GM18873 (cell line): ENCODE measurements around the gene PDGFB.

Experiments used
- ATAC-seq: cut with Tn5 transposase; IDR thresholded peaks from one replicate; pipeline ENCODE4 v1.9.1; 2021; ENCODE audit warnings: mild to moderate bottlenecking, moderate library complexity, moderate number of reproducible peaks; ENCODE audit not compliant: unreplicated experiment, low FRiP score

Gene PDGFB

DNA sequence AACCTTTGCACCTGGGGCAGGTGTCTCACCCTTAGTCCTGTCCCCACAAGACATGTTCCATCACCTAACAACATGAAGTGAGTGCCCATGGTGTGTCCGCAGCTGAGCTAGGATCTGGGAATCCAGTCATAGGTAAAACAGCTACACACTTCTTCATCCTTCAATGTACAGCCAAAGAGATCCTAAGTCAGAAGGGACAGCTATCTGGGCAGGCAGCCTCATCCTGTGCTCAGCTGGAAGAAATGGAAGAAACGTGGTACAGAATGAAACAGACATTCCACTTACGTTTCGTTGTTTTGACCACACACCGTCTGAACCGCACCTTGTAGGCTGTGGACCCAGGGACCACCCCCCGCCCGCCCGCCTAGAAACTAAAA, 30.8 kb downstream of the PDGFB start:
- no peak for ATAC-seq

DNA sequence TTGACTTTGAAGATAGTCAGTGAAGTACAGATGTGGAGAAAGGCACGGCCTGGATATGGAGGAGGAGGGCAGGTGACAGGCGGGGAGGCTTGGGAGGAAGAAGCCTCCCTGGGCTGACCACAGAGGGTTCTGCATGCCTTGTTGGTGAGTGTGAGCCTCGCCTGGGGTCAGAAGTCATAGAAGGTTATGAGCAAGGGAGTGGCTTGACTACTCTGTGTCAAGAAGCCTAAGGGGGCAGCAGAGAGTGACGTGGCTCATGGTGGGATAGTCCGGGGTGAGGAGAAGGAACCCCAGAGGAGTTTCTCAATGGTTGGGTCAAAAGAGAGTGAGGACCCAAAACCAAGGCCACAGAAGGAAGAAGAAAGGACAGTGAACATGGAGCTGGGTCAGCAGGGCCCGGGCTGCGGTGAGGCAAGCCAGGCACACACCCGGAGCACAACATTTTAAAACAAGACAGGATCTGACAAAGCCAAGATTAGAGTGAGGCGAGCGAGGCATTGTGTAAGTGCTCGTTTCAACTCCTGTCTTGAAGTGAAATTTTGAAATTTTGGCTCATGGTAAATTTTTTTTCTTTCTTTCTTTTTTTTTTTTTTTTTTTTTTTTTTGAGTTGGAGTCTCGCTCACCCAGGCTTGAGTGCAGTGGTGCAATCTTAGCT, 31.9 kb downstream of the PDGFB start:
- ATAC-seq: no peak

DNA sequence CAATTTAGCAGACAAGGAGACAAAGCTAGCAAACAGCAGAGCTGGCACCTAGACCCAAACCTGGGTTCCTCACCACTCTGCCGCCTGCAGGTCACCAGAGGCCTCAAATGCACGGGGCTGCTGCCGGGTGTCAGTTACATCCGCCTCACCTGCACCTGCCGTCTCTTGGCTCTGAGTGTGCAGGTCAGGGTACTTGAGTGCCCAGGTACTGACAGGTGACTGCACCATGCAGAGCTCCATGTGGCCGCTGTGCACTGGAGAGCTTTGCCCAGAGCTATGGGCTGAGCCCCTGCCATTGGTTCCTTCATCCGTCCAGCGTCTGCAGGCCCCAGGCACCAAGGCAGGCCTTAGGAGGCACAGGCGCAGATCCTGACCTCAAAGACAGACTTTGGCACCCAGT, 35.0 kb downstream of the PDGFB start:
- ATAC-seq: no peak

DNA sequence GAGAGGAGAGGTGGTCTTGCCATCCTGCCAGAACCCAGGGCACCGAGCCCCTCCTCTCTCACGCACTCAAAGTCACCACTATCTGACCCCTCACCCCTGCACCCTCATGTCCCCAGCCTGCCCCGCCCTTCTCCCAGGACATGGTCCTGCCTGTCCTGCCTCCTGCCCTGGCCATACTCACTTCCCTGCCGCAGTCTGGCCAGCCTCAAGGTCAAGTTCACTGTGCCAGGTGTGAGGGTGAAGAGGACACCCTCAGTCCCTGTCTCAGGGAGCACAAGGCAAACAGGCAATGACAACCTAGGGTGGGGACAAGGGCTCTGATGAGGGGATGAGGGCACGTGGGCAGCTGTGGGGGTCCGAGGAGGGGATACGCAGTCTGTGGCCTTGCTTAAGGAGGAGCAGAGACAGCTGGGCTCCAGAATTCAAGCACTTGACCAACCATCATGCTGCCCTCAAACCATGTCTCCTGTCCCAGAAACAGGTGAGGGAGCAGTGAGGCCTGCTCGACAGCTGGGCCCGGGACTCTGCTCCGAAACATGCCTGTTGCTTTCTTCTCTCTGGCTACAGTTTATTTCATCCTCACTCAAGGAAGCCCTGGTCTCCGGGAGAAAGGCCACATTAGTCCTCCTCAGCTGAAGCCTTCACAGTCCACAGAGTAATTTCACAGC, 36.6 kb downstream of the PDGFB start:
- no peak for ATAC-seq

DNA sequence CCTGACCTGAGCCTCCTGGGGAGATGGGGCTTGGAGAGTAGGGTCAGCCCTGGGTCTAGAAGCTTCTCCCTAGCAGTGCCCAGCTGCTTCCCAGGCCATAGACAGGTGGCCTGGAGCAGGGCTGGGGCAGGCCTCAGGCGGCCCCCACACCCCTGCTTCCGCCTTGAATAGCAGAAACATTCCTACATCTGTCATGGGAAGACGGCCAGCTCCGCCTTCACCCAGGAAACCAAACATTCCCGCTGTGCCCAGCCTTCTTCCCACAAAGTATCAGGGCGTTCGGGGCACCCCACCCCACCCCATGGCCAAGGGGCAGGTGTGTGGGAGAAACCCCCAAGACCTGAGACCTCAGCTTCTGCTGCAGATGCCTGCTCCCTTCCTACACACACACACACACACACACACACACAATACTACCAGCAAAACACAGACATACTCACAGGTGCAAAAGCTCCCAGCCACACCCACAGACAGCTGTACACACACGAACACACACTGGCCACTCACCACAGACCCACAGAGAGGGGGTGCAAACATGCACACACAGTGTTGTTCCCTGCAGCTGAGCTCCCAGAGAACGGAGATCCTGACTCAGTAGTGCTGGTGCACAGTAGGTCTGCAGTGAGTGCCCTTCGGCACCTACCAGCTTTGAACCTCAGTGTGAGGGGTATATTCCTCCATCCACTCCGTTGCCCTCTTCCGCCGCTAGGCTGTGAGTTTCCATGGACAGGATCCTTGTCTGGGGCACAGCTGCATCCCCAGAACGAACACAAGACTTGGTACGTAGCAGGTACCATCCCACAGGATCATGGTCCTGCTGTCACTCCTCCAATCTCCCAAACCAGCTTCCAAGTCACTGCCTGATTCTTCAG, 37.4 kb downstream of the PDGFB start:
- ATAC-seq: no peak

DNA sequence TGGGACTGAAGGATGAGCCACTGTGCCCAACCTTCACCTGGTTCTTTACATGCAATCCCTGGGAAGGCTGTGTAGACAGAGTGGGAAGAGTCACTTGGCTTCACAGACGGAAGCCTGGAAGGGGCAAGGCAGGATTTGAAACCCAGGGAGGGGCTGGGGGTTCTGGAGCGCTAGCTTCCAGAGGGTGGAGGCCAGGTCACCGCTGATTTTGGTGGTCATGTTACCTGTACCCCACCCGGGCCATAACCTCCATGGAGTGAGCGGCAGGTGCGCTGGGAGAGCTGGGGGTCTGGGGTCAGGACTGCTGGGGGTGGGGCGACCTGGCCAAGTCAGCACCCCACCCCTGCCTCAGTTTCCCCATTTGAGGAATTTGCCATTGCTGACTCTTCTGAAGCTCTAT, 38.3 kb downstream of the PDGFB start:
- ATAC-seq: no peak

DNA sequence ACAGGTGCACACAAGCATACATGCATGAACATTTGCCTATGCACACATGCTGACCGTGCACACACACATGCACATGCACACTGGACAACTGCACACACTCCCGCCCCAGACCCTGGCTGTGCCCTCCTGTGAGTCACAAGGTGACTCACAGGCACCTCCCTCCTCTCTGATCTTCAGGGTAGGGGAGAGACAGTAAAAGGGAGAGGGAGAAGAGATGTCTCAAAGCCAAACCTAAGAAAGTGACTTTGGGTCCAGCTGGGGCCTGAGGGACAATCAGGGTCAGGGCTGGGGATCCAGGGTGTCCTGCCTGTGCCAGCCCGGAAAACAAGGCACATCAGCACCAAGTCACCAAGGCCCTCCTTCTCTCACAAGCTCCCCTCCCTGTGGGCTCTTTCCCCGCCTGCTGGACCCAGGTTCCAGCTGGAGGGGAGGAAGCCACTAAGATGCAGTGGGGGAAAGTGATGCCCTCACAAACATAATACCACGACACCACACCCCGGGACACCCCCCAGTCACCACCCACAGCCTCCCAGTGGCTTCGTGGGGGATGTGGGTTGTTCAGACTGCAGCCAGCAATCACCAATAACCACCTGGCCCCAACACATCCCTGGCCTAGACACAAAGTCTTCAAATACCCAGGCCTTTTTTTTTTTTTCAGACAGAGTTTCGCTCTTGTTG, 39.3 kb downstream of the PDGFB start:
- no peak for ATAC-seq

DNA sequence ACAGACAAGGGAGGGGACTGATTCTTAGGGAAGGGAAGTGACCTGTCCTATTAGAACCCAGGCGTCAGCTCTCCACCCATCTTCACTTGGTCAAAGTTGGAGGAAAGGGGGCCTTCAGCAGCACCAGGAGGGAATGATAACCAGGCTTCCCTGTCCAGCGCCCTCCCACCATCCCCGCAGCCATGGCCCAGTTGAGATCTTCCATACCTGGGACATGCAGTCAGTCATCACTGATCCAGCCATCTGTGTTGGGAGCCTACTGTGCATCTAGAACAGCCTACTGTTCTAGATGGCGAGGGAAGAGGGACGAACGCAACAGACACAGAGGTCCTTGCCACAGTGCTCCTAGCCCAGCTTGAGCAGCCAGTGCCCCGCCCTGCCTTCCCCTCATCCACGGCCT, 40.6 kb downstream of the PDGFB start:
- no peak for ATAC-seq

DNA sequence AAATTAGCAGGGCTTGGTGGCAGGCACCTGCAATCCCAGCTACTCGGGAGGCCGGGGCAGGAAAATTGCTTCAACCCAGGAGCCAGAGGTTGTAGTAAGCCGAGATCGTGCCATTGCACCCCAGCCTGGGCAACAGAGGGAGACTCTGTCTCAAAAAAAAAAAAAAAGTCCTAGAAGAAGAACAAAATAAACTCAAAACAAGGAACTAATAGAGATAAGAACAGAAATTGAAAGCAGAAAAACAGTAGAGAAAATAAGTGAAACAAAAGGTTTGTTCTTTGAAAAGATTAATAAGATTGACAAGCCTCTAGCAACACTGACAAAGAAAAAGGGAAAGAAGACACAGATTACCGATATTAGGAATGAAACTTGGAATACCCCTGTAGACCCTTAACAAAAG, 47.2 kb downstream of the PDGFB start:
- ATAC-seq: no peak

DNA sequence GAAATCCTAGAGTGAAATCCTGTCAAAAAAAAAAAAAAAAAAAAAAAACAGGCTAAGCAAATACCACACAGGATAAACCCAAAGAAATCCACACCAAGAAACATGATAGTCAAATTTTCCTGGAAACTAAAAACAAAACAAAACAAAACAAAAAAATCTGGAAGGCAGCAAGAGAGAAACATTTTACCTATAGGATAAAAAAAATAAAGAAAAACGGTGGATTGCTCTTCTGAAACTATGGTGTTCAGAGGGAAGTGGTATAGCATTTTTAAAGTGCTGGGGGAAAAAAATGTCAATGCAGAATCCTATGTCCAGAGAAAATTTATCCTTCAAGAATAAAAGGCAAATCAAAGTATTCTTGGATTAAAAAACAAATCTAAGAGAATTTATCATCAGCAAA, 50.7 kb downstream of the PDGFB start:
- no peak for ATAC-seq

DNA sequence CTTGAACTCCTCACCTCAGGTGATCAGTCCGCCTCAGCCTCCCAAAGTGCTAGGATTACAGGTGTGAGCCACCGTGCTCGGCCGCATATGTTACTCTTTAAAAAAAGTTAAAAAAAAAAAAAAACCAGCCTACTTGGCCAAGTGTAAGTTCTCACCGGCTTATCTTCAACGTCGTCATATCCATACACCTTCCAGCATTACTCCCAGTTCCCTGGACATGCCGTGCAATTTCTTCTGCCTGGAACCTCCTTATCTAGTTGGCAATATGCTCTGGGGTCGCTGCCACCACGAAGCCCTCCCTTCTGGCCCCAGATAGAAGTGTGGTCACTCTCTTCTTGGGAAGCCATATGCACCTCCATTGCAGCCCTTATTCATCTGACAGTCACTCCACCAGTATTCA, 56.0 kb downstream of the PDGFB start:
- no peak for ATAC-seq

DNA sequence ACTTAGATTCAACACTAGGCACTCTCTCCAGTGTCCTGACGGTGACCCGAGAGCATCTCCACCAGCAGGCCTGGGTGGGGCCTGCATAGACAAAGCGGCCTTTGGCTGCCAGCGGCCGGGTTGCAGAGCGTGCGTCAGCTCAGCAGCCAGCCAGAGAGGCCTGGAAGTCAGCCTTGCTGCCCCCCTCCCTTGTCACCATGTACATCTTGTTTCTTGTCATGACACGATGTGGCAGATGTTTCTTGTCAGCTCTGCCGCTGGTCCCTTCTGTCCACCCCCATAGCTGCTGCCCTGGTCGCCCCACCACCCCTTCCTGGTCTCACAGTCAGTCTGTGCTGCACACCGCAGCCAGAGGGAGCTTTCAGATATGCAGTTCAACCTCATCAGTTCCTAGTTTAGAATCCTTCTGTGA, 59.2 kb downstream of the PDGFB start:
- no peak for ATAC-seq

DNA sequence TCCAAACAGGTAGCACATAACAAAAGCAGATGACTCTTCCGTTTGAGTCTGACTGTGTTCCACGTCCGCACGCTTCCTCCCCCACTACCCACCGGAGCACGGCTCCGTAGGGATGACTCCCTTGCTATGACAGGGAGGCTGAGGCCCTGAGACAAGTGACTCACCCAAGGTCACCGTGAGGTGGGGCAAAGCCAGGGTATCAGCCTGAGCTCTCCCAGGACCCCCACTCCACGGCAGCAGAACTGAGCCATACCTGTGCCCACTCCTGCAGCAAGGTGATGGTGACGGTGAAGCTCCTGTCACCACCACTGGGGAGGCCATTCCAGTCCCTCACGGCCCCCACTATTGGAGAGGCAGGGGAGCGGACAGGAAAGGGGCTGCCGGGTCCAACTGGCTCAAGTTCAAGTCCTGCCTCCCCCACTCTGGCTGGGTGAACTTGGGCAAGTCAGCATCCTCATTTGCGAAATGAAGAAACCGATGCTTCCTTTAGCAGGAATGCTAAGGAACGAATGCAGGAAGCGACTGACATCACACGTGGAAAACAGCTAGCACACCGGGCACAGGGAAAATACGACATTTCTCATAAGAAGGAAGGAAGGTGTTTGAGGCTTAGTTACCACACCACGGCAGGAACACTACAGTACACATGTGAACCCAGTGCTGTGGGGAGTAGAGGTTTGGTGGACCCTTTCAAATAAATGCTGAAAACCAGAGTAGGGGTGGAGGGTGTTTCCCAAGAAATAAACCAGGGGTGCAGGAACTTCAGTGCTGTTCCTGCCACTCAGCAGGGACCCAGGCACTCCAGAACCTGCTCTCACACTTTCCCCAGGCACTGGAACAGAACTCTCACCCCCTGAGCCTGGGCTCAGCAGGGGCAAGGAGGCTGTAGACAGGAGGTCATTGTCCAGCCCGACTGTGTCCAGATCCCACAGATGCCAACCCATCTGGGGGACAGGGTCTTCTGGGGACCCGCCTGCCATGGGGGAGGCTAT, 59.9 kb downstream of the PDGFB start:
- ATAC-seq: no peak

DNA sequence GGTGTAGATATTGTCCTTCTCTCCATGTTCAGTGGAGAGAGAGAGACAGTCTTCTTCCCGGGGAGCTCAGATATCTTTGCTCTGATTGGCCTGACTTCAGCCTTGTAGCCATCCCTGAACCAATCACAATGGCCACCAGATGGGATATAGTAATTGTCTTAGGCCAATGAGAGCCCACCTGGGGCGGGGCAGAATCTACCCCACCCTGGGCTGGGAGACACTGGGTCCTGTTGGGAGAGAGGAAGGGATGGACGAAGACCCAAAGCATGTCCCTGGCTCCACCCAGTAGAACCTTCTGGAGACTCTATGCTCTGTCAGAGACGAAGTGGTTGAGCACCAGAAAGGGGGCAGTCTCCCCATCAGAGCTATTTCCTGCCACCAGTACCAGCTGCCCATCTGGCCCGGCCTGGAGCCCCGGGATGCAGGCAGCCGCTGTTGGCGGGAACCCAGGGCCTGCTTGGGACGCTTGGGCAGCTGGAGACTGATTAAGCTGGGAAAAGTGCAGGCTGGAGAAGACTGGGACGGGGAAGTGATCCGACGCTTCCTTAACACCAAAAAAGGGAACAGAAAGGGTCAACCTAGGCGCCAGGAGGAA, 60.7 kb downstream of the PDGFB start:
- no peak for ATAC-seq

DNA sequence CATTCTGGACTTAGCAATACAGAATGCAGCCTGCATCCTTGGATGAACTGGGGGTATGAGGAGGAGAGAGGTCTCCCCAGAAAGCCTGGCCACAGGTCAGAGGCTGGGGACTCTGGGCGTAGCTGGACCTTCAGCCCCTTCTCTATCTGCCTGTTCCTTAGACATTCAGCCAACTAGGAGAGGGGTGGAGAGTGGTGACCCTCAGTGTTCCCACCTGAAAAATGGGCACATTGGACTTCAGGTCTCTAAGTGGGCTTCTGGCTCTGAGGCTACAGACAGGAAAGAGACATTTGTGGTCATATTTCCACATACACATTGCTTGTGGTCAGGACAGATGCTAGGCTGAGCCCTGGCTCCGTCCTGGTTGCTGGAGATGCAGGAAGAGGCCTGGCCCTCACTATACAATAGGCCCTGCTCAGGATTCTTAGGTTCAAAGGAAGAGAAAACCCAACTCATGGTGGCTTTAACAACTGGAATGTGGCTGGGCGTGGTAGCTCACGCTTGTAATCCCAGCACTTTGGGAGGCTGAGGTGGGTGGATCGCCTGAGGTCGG, 62.2 kb downstream of the PDGFB start:
- no peak for ATAC-seq

DNA sequence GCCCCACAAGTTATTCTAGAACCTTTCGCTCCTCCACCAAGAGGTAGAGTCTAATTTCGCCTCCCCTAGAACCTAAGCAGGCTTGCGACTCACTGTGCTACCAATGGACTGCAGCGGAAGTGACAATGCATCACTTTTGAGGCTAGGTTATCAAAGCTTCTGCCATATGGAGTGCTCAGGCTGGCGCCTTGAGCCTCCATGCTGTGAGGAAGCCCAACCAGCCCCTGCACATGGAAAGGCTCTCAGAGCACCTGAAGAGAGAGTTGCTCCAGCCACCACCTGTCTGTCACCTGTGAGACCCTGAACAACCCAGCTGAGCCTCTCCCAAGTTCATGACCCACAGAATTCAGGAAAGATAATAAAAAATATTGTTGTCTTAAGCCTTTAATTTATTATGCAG, 63.0 kb downstream of the PDGFB start:
- ATAC-seq: no peak

DNA sequence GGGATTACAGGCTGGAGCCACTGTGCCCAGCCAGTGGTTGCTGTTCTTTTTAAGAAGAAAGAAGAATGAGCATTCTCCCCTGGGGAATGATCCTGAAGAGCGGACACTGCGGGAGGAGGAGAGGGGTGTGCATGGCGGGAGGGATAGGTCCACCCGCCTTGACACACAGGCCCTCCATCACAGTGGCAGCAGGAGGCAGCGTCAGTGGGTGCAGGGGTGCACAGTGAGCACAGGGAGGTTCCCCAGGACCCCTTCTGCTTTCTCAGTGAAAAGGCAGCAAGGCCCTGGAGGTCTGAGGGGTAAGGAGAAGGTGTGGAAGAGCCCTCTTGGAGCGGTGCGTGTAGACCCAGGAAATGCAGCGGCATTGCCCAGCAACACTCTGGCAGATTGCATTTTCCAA, 63.4 kb downstream of the PDGFB start:
- ATAC-seq: no peak

DNA sequence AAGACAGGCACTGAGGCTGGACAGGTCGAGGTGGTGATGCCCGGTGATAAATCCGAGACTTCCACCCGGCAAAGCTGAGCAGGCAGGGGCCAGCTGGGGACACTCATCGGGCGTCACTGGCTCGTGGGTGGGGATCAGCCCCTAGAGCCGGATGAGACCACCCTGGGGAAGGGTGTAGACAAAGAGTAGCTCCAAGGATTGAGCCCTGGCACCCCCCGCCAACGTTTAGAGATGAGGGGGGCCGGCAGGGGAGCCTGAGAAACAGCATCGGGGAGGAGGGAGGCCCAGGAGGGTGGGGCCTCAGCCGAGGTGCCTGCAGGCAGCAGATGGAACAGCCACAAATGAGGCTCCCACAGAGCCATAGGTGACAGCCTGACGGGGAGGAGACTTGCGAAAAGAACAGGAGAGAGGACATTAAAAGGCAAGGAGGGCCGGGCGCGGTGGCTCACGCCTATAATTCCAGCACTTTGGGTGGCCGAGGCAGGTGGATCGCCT, 64.9 kb downstream of the PDGFB start:
- no peak for ATAC-seq

DNA sequence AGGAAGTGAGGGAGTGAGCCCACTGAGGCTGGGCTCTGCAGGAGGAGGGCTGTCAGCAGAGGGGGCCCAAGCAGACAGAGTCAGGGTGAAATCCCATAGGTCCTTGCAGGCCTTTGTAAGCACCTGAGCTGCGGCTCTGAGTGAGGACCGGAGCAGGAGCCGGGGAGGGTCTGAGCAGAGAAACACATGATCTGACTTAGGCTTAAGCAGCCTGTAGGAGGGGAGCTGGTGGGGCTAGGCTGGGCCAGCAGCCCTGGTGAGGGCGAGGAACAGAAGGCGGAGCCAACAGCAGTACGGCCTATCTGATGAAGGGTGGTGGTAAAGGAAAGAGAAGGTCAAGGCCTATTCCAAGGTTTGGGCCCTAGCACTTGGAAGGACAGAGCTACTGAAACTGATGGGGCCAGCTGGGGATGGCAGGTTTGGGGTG, 65.4 kb downstream of the PDGFB start:
- no peak for ATAC-seq
